GM12875 (cell line): Measurements from ENCODE around the gene MAP4K3.

Experiments used
- H3K4me3 ChIP-seq: one replicate; pipeline ENCODE4 v1.5.1; 2011; ENCODE audit warnings: low read depth, low read length, control low read depth
- TF ChIP-seq, protein P1 (sequence below): IDR thresholded peaks from 2 replicates; pipeline ENCODE4 v1.5.1; 2011; ENCODE audit warnings: low read depth, mild to moderate bottlenecking, control low read depth, inconsistent platforms, low read length, moderate library complexity, borderline replicate concordance; ENCODE audit not compliant: insufficient read depth

MAP4K3 gene

GRCh38 chr2:39433586-39434195 lies 3.4 kb downstream of the MAP4K3 start:
- no peak overlapping the region for H3K4me3 ChIP-seq
- TF ChIP-seq, protein P1, sequence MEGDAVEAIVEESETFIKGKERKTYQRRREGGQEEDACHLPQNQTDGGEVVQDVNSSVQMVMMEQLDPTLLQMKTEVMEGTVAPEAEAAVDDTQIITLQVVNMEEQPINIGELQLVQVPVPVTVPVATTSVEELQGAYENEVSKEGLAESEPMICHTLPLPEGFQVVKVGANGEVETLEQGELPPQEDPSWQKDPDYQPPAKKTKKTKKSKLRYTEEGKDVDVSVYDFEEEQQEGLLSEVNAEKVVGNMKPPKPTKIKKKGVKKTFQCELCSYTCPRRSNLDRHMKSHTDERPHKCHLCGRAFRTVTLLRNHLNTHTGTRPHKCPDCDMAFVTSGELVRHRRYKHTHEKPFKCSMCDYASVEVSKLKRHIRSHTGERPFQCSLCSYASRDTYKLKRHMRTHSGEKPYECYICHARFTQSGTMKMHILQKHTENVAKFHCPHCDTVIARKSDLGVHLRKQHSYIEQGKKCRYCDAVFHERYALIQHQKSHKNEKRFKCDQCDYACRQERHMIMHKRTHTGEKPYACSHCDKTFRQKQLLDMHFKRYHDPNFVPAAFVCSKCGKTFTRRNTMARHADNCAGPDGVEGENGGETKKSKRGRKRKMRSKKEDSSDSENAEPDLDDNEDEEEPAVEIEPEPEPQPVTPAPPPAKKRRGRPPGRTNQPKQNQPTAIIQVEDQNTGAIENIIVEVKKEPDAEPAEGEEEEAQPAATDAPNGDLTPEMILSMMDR, result no peak

DNA sequence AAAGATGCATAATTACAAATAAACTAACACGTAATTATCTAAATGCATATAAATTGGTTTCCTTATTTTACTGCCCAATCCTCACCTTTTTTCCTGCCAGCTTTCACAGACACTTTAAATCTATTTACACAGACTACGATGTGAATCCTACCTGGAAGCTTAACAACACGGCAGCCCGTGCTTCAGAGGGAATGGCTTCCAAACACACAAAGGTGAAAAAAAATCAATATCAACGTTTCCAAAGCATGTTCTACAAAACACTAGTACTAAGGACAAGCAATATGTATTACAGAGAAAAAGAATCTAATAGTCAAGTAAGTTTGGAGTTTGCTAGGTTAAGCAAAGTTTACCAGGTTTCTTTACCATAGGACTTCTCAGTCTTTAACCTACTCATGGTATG lies 4.4 kb downstream of the MAP4K3 start:
- H3K4me3 ChIP-seq, result no peak overlapping the region
- TF ChIP-seq, protein P1, result no peak

DNA sequence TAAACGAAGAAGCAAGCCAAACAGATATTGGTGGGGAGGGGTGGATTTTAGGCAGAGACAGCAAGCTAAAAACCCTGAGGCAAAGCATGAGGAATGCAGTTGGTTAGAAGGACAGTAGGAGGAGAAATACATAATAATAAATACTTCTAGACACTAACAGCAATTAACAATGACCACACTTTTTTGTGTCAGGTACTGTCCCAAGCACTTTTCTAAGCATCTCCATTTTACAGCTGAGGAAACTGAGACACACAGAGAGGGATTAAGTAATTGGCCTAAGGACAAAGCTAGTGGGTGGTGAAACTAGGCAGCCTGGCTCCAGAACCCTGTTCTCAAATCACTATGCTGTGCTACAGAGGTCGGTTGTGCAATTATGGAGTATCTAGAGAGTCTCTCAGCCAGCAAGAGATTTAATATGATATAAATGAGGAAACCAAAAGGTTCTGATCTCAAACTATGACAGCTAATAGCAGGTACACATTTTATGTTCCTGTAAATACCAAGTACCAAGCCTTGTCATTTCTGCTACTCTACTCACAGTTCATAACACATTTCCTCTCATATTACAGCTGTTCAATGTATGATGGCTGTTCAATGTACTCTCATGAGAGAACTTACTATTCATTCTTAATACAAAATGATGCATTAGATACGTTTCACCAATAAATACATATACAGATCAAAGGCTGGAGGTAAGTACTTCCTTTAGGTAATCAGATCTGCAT lies 5.3 kb downstream of the MAP4K3 start:
- H3K4me3 ChIP-seq, result no peak overlapping the region
- TF ChIP-seq, protein P1, result no peak

DNA sequence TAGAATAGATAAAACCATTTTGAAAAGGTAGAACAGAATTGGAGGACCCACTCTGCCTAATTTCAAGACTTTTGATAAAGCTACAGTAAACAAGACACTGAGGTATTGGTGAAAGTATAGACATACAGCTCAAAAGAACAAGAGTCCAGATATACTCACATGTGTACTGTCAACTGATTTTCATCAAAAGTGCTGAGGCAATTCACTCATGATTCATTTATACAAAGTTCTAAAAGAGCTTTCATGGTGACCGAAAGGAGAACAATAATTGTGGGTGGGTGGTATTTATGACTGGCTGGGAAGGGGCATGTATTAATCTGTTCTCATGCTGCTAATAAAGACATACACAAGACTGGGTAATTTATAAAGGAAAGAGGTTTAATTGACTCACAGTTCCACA lies 7.3 kb downstream of the MAP4K3 start:
- TF ChIP-seq, protein P1, result no peak
- no peak overlapping the region for H3K4me3 ChIP-seq

DNA sequence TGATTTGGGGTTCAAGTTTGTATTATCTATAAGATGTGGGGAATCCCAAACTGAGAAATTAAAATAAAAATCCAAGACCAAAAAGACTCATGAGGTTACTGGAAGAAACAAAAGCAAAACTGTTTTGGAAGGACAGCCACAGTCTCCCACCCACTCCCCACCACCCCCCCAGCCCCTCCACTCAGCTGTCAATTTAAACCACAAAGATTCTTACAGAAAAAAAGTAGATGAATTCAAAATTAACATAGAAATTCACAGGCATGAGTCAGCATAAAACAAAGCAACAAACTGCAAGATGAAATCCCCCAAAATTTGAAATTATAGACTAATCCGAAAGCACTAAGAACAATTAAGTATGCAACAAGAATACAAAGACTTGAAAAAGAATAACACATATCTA lies 12.1 kb downstream of the MAP4K3 start:
- H3K4me3 ChIP-seq, result no peak overlapping the region
- TF ChIP-seq, protein P1, result no peak

DNA sequence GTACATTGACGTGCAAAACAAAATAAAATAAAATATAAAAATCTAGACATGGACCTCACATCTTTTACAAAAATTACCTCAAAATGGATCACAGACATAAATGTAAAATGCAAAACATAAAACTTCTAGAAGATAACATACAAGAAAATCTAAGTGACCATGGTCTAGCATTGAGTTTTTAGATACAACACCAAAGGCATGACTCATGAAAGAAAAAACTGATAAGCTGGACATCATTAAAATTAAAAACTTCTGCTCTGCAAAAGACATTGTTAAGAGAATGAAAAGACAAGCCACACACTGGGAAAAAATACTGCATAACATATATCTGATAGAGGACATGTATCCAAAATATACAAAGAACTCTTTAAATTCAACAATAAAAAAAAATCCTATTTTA lies 14.4 kb downstream of the MAP4K3 start:
- no peak overlapping the region for H3K4me3 ChIP-seq
- TF ChIP-seq, protein P1, result no peak

- H3K4me3 ChIP-seq, result no peak overlapping the region
- TF ChIP-seq, protein P1, result no peak
Measured at GRCh38 chr2:39421354-39421753, 15.7 kb downstream of the MAP4K3 start.
